Brain microvascular endothelial cell (primary cell): ENCODE measurements around the gene CAPN7.

Experiments used
- DNase-seq: peaks from one replicate; pipeline ENCODE4 v3.0.0-alpha.2; 2020
- H3K27ac ChIP-seq: fragments of 250-450 bp; sonication (Bioruptor Pico); 2 replicates; pipeline ENCODE4 v1.5.1; 2020; ENCODE audit warnings: mild to moderate bottlenecking, moderate library complexity
- H3K27me3 ChIP-seq: fragments of 250-450 bp; sonication (Bioruptor Pico); replicated peaks from 2 replicates; pipeline ENCODE4 v1.5.1; 2020; ENCODE audit warnings: mild to moderate bottlenecking
- H3K36me3 ChIP-seq: fragments of 250-450 bp; sonication (Bioruptor Pico); replicated peaks from 2 replicates; pipeline ENCODE4 v1.5.1; 2020; ENCODE audit warnings: mild to moderate bottlenecking
- H3K4me3 ChIP-seq: 2 replicates; pipeline ENCODE4 v1.5.1; 2011; ENCODE audit warnings: low read depth, mild to moderate bottlenecking, control low read depth, low read length, moderate library complexity
- CTCF ChIP-seq: IDR thresholded peaks from 2 replicates; pipeline ENCODE4 v1.5.1; 2011; ENCODE audit warnings: low read depth, mild to moderate bottlenecking, moderate library complexity, low read length, control low read depth, inconsistent platforms; ENCODE audit errors: missing control alignments
- in situ Hi-C: cut with HindIII; loops from 2 replicates; pipeline ENCODE4 v1.10.0; 2017; ENCODE audit warnings: low sequenced_read_pairs, low pct_ligation_motif_present

Gene CAPN7

GRCh38 chr3:15215996-15216395 lies 9.9 kb downstream of the CAPN7 start:
- no peak for TF ChIP-seq CTCF
- in situ Hi-C loops = no loop called here
- H3K36me3 ChIP-seq = peaks cover 52% of the 10 kb centered on the region
- H3K4me3 ChIP-seq = no peak overlapping the region
- DNase-seq = no peak
- H3K27ac ChIP-seq = no peak overlapping the region
- no peaks in the 10 kb centered on the region for H3K27me3 ChIP-seq

GRCh38 chr3:15216501-15216900 lies 10.5 kb downstream of the CAPN7 start:
- no peak for TF ChIP-seq CTCF
- Histone ChIP-seq H3K27me3 (no peaks in the 10 kb centered on the region), H3K27ac (no peak overlapping the region), H3K4me3 (no peak overlapping the region), H3K36me3 (peaks cover 55% of the 10 kb centered on the region)
- in situ Hi-C loops = no loop called here
- no peak for DNase-seq

GRCh38 chr3:15217011-15217671 lies 11.1 kb downstream of the CAPN7 start:
- TF ChIP-seq CTCF = no peak
- Histone ChIP-seq H3K36me3 (peaks cover 57% of the 10 kb centered on the region), H3K27ac (no peak overlapping the region), H3K27me3 (no peaks in the 10 kb centered on the region), H3K4me3 (no peak overlapping the region)
- in situ Hi-C loops = no loop called here
- no peak for DNase-seq

- in situ Hi-C loops = no loop called here
- Histone ChIP-seq H3K27ac (no peak overlapping the region), H3K4me3 (no peak overlapping the region), H3K36me3 (peaks cover 59% of the 10 kb centered on the region), H3K27me3 (no peaks in the 10 kb centered on the region)
- no peak for TF ChIP-seq CTCF
- no peak for DNase-seq
Measured at GRCh38 chr3:15217841-15218267, 11.8 kb downstream of the CAPN7 start.

GRCh38 chr3:15218689-15219088 lies 12.6 kb downstream of the CAPN7 start:
- Histone ChIP-seq H3K27ac (no peak overlapping the region), H3K4me3 (no peak overlapping the region), H3K27me3 (no peaks in the 10 kb centered on the region), H3K36me3 (peaks cover 61% of the 10 kb centered on the region)
- no peak for TF ChIP-seq CTCF
- in situ Hi-C loops = no loop called here
- DNase-seq = no peak

GRCh38 chr3:15220056-15220455 lies 14.0 kb downstream of the CAPN7 start:
- H3K27ac ChIP-seq = no peak overlapping the region
- H3K36me3 ChIP-seq = peaks cover 59% of the 10 kb centered on the region
- no peak overlapping the region for H3K4me3 ChIP-seq
- in situ Hi-C loops = no loop called here
- no peak for TF ChIP-seq CTCF
- H3K27me3 ChIP-seq = no peaks in the 10 kb centered on the region
- no peak for DNase-seq
